Amygdala (tissue), 56 donors: Measurements from ENCODE around the gene MLXIP.
"Not testable (repeated sequence)": the region's sequence is repeated elsewhere in the genome, so short reads cannot be mapped to it uniquely, and the experiment has no call there.

ENCODE experiments used
- DNase-seq, 56 donors: peaks; one replicate each; lab custom pipeline; 2025; lab: John Stamatoyannopoulos, UW

The MLXIP gene, protein sequence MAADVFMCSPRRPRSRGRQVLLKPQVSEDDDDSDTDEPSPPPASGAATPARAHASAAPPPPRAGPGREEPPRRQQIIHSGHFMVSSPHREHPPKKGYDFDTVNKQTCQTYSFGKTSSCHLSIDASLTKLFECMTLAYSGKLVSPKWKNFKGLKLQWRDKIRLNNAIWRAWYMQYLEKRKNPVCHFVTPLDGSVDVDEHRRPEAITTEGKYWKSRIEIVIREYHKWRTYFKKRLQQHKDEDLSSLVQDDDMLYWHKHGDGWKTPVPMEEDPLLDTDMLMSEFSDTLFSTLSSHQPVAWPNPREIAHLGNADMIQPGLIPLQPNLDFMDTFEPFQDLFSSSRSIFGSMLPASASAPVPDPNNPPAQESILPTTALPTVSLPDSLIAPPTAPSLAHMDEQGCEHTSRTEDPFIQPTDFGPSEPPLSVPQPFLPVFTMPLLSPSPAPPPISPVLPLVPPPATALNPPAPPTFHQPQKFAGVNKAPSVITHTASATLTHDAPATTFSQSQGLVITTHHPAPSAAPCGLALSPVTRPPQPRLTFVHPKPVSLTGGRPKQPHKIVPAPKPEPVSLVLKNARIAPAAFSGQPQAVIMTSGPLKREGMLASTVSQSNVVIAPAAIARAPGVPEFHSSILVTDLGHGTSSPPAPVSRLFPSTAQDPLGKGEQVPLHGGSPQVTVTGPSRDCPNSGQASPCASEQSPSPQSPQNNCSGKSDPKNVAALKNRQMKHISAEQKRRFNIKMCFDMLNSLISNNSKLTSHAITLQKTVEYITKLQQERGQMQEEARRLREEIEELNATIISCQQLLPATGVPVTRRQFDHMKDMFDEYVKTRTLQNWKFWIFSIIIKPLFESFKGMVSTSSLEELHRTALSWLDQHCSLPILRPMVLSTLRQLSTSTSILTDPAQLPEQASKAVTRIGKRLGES

DNA sequence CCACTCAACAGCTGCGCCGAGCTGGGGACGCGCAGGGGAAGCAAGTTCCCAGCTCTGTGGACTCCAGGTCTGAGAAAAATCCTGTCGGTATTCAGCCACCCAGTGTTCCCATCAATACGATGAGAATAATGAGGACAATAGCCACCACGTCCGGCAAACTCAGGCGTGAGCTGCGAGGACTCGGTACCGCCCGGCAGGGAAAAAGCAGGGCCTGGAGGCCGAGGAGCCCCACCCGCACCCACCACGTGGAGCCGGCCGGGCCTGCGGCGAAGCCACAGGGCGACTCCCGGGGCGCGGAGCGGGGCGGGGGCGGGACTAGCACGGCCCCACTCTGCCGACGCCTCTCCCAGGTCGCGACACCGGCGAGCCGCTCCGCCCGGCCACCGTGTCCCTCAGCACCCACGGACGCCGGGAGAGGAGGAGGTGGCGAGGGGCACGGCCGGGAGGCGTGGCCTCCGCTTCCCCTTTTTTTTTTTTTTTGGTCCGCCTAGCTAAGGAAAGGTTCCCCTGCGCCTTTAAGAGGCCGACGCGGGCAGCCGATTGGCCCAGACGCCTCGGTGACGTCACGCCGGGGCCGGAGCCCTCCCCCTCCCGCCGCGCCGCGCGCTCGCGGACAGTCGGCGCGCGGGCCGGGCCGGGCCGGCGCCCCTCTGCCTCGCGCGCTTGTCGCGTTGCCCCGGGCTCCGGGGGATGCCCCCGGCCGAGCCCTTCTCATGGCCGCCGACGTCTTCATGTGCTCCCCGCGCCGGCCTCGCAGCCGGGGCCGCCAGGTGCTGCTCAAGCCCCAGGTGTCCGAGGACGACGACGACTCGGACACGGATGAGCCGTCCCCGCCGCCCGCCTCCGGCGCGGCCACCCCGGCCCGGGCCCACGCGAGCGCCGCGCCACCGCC, at the start of gene MLXIP:
MLXIP (plus strand) TSS at position 616 of the 892 bp plus-strand sequence; CDS start at position 714, 98 bp downstream.
- DNase-seq = peak in 55 of 56 donors; percentile 40 to 95 (median 84)

GRCh38 chr12:122028905-122029560, 49.5 kb upstream of the MLXIP start:
- DNase-seq = no peak

DNA sequence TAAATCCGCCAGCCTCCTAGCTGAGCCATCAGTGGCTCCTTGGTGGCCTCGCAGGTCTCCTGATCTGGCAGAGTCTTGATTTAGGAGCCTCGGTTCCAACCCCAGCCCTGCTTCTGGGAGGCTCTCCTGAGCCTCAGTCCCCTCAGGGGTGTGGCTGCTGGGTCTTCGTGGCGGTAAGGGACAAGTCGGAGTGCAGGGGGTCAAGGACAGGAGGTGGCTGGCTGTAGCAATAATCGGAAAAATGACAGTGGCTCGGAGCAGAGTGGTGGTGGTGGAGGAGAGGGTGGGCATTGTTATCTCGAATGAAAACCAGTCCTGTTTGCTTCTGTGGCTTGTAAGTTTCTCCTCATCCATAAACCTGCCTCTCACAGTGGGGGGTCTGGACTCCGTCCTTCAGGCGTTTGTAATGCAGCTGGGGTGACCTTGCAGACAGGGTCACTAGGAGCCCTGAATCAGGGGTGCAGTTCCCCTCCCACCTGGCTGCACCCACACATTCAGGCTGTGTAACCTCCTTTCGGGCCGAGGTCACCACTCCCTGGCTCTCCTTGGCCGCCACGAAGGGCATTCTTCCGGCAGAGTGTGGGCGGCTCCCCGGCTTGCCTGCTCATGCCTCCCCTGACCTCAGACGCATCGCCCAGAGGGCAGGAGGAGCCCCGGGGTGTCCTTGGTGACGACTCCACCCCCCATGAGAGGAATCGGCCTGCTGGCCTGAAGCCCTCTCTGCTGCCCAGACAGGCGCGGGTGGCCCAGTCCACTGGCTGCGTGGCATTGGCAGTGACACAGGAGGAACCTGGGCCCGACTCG, 48.7 kb upstream of the MLXIP start:
- peak in 2 of 56 donors; percentile 3 to 7 for DNase-seq

GRCh38 chr12:122030424-122031035, 48.0 kb upstream of the MLXIP start:
- DNase-seq = no peak

- peak in 10 of 56 donors; percentile 3 to 46 (median 10) for DNase-seq
These were observed 47.0 kb upstream of the MLXIP start for GRCh38 chr12:122031342-122032216.

DNA sequence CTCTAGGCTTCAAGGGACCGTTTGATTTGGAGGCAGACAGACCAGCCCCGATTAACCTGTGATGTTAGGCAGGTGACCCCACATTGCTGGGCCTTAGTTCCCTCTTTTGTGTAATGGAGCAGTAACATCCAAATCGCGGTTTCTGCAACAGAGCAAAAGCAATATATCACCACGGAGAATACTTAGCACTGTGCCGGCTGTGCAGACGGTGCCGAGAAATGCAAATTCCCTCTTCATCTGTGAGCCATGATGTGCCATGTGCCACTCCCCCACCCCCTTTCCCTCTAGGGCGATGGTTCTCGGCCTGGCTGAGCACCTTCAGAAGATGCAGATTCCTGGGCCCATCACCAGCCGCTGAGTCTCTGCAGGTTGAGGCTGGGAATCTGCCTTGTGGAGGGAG, 46.0 kb upstream of the MLXIP start:
- DNase-seq = no peak

DNA sequence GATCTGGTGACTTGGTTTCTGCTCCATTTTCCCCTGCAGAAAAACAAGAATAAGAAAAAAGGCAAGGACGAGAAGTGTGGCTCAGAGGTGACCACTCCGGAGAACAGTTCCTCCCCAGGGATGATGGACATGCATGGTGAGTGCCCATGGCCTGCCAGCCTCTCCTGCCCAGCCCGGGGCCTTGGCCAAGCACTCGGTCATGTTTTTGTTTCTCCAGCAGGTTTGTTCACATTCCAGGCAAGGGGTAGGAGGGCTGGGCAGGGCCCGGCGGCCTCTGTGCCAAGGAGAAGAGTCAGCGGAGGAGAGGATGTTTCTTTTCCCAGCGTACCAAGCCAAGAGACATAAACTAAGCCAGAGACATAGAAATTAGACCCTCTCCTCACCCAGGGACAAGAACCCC, 43.3 kb upstream of the MLXIP start:
- DNase-seq = peak in 3 of 56 donors; percentile 9 to 12 (median 11)

DNA sequence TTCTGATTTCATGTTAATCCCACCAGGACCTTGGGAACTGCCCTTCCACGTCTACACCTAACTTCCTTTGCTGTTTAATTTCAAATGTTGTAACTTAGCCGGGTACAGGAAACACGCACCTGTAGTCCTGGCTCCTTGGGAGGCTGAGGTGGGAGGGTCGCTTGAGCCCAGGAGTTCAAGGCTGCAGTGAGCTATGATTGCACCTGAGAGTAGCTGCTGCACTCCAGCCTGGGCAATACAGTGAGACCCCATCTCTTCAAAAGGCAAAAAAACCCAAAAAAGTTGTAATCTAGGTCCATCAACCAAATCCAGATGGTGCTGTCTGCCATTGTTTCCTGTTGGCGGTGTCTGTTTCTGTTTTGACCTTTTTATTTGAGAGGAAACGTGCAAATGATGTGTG, 42.4 kb upstream of the MLXIP start:
- no peak for DNase-seq

GRCh38 chr12:122040579-122041386, 37.8 kb upstream of the MLXIP start:
- no peak for DNase-seq

DNA sequence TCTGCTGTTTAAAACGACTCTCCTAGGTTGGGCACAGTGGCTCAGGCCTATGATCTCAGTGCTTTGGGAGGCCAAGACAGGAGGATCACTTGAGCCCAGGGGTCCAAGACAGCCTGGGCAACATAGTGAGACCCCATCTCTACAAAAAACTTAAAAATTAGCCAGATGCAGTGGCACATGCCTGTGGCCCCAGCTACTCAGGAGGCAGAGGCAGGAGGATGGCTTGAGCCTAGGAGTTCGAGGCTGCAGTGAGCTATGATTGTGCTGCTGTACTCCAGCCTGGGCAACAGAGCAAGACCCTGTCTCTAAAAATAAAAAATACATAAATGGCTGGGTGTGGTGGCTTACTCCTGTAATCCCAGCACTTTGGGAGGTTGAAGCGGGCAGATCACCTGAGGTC, 37.1 kb upstream of the MLXIP start:
- not testable (repeated sequence) for DNase-seq

GRCh38 chr12:122042910-122043309, 35.6 kb upstream of the MLXIP start:
- DNase-seq = no peak

DNA sequence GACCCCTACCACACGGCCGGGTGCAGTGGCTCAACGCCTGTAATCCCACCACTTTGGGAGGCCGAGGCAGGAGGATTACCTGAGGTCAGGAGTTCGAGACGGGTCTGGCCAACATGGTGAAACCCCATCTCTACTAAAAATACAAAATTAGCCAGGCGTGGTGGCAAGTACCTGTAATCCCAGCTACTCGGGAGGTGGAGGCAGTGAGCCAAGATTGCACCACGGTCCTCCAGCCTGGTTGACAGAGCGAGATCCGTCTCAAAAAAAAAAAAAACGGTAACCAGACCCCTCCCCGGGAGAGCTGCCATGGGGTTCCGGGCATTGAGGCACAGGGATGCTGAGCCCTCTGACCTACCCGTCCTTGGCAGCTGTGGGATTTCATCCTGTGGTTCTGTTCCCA, 35.1 kb upstream of the MLXIP start:
- no peak for DNase-seq

DNA sequence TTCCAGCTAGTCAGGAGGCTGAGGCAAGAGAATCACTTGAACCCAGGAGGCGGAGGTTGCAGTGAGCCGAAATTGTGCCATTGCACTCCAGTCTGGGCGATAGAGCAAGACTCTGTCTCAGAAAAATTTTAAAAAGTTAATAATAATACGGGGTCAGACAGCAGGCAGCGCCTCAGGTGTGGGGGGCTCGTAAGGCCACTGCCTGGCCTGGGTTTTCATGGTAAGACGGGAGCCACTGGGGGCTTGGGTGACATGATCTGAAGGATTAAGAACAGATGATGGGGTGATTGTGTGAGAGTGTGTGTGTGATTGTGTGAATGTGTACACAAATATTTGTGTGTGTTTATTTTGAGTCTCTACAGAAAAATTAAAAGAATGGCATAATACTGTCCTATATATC, 33.3 kb upstream of the MLXIP start:
- no peak for DNase-seq

GRCh38 chr12:122046145-122046544, 32.4 kb upstream of the MLXIP start:
- no peak for DNase-seq

DNA sequence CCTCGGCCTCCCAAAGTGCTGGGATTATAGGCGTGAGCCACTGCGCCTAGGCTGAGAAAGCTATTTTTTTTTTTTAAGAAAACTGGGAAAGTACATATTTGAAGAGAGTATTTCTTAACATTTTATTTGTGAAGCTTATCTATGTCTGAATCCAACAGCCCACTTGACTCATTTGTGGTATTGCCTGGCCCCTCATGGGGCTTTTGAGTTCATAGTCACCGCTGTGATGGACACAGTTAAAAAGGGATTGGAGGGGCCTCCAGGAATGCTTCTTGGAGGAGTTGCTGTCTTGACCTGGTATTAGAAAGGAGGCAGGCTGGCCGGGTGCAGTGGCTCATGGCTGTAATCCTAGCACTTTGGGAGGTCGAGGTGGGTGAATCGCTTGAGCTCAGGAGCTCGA, 30.4 kb upstream of the MLXIP start:
- DNase-seq = no peak

- DNase-seq = no peak
These were observed 28.7 kb upstream of the MLXIP start for GRCh38 chr12:122049827-122050226.

DNA sequence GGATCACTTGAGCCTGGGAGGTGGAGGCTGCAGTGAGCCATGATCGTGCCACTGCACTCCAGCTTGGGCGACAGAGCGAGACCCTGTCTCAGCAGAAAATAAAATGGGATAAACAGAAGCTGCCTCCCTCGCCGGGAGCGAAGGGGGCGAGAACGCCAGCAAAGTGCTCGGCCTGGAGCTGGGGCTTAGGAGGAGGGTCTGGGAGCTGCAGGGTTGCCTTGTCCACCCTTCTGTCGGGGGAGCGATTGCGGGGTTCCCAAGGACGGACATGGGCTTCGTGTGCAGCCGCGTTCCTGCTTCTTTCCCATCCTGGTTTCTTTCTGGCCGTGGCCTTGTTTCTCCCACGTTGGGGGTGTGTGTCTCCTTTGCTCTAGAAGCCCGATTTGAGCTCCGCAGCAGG, 27.9 kb upstream of the MLXIP start:
- DNase-seq = no peak
